GM18858 (cell line): ENCODE results near the gene UNG.
"Not testable (repeated sequence)": the region's sequence is repeated elsewhere in the genome, so short reads cannot be mapped to it uniquely, and the experiment has no call there.

ENCODE experiments used
- ATAC-seq: cut with Tn5 transposase; IDR thresholded peaks from one replicate; pipeline ENCODE4 v1.9.1; 2021; ENCODE audit not compliant: unreplicated experiment

UNG gene

GRCh38 chr12:109120557-109120956, 23.2 kb downstream of the UNG start:
- ATAC-seq = no peak

DNA sequence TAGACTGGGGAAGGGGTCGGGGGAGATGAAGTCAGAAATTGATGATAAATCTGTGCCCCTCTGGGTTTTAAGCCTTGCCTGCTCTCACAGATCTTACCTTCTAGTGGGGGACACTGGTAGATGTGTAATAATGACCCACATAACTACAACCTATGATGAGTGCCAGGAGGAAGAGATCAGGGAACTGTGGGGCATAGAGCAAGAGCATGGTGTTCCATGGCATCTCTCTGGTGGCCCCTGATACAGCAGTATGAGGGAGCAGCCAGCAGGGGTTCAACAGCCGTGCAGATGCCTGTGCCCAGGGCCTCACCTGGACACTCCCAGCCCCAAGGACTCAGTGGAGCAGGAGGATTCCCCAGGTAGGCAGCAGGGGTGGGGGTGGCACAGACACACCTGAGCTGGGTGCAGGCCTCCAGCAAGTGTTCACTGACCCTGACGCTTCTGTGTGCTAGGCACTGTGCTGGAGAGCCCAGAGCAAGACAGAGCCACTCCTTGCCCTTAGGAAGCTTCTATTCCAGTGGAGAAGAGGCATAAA, 24.0 kb downstream of the UNG start:
- no peak for ATAC-seq

DNA sequence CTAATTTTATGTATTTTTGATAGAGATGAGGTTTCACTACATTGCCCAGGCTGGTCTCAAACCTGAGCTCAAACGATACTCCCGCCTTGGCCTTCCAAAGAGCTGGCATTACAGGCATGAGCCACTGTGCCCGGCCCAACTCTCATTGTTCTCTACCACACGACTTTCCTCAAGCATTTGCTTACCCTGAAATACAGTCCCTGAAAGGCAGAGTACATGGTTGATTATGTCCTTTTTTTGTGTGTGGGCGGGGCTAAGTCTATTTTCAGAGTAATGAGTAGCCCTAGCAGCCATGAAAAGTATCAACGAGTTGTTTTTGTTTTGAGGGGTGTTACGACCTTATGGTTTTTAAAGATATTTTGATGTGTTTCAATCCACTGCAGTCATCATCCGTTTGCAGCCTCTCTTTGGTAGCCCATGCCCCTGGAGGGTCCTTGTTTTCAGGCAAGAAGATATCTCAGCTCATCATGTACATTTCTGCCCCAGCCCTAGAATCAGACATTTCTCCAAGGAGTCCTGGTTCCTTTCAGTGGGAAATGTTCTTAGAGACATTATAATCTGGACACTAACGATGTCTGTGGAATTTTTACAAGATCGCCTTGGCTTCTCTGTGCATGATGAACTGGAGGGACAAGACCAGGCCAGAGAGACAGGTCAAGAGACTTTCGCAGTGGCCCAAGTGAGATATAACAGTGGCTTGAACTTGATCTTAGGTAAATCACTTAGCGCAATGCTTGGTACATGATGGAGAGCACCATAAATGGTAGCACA, 27.7 kb downstream of the UNG start:
- no peak for ATAC-seq

GRCh38 chr12:109125791-109126190, 28.4 kb downstream of the UNG start:
- no peak for ATAC-seq

DNA sequence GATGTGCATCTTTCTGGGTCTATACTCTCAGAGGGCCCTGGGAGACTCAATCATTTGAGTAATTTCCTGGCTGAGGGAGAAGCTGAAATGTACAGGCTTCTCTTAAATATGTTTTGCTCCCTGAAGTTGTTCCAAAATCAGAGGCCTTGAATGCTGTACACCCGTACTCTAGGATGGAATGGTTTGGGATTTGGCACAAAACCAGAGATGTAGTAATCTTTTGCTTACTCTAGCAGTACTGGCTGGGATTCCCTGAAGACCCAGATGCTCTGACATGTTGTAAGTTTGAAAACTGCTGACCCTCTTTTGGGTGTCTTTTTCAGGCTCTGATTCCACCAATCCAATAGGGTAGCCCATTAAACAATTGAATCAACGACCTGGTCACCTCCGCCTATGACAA, 29.4 kb downstream of the UNG start:
- no peak for ATAC-seq

DNA sequence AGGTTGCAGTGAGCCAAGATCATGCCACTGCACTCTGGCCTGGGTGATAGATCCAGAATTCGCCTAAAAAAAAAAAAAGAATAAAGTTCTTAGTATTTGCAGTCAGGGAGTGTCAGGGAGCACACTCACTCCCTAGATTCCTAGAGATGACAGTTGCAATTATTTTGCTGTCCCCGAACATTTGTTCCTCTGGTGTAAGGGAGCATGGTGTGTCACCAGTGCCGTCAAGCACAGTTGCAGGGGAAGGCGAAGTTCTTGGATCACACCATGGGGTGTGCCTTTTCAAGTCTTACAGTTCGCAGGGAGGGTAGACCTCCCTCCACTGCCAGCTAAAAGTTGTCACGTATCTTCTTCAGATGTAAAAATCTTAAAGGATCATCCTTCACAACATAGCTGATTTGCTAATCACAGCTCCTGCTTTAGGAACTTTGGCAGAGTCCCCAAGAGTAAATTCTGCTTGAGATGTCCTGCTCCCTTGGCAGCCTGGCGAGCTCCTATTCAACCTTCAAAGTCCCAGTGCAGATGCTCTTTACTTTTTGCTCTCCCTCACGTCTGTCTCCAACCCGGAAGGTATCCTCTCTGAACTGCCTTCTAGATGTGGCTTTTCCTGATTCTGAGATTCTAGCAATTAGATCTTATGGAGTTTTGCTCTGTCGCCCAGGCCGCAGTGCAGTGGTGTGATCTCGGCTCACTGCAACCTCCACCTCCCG, 30.3 kb downstream of the UNG start:
- ATAC-seq = no peak

DNA sequence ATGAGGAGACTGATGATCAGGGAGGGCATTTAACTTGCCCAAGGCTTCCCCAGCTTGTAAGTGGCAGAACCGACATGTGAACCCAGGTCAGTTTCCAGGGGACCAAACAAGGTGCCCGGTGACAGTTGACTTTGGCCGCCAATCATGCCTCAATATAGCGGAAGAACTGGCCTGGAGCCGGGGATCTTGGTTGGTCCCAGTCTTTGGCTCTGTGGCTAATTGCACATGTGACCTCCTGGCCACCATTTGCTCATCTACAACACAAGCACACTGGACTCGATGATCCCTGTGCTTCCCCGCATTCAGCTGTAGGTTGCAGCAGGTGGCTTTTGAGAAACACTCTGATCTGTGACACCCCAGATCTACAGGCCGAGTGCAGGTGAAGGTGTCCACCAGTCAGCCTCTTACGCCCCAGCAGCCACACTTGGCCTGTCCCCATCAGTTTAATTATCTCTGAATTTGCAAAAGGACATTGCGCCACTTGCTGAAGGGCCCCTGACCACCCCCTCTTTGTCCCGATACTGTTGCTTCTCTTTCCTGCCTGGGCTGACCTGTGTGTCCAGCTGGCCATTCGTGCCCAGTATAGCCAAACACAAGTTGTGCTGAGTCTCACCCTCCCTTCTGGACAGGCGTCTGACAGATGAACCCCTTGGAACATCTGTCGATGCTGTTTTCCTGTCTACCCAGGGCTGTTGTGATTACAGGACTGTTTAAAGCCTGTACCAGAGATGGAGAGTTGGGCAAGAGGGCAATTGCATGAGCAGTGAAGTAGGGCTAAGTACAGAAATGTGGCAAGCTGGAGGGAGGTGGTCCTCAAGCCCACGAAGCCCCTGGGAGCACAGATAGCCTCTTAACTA, 33.1 kb downstream of the UNG start:
- no peak for ATAC-seq

- ATAC-seq = no peak
These were observed 34.0 kb downstream of the UNG start for GRCh38 chr12:109131154-109132050.

DNA sequence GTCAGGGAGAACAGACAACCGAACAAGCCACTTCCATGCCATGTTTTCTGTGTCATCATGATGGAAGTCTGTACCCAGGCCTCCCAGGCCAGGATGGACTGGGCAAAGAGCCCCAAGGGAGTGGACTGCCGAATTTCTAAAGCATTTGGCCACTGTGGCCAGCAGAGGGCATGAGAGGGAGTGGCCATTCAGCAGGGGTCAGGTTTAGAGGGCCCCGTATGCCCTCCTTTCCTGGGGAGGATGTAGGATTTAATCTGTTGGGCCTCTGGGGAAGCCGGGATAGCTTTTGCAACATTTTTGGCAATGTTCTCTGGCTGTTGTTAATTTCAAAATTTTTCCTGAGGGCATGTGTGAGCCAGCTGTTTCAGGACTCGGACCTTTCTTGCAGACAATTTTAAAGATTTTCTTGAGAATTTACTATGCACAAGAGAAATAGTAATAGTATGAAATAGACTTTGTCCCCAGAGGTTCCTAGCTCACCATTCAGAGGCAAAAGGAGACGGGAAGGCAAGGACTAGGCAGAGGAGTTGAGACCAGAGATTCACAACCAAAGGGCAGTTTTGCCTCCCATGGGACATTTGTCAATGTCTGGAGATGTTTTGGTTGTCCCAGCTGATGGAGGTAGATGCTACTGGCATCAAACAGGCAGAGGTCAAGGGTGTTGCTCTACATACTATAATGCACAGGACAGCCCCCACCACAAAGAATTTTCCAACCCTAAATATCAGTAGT, 37.0 kb downstream of the UNG start:
- ATAC-seq = no peak

DNA sequence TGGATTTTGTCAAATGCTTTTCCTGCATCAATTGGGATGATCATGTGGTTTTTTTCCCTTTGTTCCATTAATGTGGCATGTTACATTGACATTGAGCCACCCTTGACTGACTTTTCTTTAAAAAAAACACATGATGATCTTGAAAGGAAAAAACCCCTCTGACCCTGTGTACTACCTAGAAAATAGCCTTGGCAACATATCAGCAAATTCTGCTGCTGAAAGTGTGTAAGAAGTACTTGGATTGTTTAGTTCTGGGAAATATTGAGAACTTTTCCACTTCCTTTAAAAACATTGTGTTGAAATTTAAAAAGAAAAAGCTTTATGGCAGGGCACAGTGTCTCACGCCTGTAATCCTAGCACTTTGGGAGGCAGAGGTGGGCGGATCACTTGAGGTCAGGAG, 39.7 kb downstream of the UNG start:
- no peak for ATAC-seq

GRCh38 chr12:109139360-109139759, 42.0 kb downstream of the UNG start:
- no peak for ATAC-seq

DNA sequence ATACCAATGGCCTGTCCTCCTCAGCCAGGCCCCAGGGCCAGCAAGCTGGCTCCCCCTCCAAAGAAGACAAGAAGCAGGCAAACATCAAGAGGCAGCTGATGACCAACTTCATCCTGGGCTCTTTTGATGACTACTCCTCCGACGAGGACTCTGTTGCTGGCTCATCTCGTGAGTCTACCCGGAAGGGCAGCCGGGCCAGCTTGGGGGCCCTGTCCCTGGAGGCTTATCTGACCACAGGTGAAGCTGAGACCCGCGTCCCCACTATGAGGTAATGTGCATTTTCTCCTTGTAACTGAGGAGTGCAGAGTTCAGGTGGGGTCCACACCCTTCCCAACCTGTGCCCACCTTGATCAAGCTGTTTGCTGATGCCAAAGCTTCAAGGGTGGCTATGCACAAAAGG, 42.4 kb downstream of the UNG start:
- ATAC-seq = no peak

DNA sequence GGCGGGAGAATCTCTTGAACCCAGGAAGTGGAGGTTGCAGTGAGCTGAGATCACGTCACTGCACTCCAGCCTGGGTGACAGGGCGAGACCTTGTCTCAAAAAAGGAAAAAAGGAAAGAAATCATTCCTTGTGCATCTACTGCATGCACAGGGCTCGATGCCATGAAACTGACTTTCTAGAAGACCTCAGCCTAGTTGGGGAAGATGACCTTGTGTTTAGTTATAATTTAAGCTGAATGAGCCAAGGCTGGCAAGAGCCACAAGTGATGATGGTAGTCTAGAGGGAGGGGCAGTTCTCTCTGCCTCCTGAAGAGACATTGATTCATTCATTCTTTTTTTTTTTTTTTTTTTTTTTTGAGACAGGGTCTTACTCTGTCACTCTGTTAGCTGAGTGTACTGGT, 43.2 kb downstream of the UNG start:
- no peak for ATAC-seq

DNA sequence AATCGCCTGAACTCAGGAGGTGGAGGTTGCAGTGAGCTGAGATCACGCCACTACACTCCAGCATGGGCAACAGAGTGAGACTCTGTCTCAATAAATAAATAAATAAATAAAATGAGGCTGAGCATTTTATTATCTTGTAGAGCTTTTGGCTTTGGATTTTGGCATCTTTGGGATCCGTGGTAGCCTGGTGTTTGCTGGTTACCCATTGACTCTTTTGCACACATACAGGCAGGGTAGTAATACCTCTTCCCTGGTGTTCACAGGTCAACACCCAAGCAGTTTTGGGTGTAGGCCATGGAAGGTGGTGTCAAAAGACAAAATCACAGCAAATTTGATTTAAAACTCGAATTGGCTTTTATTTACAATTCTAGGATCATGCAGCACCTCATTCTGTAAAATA, 46.8 kb downstream of the UNG start:
- no peak for ATAC-seq

DNA sequence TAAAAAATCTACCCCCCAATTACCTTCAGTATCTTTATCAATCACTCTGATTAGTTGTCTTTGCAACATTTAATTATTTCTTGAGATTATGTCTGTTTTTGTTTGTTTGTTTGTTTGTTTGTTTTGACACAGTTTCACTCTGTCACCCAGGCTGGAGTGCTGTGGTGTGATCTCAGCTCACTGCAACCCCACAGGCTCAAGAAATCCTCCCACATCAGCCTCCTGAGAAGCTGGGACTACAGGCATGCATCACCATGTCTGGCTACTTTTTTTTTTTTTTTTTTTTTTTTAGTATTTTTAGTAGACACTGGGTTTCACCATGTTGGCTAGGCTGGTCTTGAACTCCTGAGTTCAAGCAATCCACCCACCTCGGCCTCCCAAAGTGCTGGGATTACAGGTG, 49.7 kb downstream of the UNG start:
- ATAC-seq = not testable (repeated sequence)

DNA sequence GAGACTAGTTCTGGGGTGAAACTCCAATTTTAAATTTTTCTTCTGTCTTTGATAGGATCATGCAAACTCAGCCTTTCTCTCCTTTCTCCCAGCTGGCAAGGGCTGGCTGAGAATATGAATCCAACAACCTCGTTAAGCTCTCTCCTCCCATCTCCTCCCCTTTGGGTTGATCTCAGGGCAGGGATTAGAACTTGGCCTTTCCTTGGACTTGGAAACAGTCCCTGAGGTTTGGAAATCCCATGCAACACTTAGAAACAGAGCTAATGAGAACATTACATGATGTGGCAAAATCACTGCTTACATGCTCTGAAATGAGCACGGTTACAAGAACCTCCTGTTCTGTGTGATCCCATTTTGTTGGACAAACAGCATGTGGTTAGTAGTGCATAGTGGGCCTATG, 50.6 kb downstream of the UNG start:
- no peak for ATAC-seq

GRCh38 chr12:109150124-109150640, 52.8 kb downstream of the UNG start:
- no peak for ATAC-seq

GRCh38 chr12:109151457-109151856, 54.1 kb downstream of the UNG start:
- ATAC-seq = no peak

DNA sequence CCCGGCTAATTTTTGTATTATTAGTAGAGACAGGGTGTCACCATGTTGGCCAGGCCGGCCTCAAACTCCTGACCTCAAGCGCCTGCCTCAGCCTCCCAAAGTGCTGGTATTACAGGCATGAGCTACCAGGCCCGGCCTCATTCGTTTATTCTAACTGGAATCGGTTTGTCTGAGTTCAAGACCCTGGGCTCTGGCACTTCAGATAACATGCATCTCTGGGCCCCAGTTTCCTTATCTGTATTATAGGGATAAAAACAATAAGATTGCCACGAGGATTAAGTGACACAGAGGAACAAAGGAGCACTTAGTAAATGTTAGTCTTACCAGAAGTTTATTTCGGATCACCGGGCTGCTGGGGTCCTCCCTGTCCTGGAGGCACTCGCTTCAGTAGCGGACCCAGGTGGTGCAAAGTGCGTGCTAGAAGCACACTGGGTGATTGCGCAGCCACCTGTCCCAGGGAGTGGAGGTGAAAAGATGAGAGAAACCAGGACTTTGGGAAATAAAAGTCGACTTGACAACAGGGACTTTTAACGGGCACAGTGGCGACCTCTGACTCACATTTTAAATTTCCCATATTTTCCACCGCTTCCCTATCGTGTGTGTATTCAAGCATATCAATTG, 56.5 kb downstream of the UNG start:
- no peak for ATAC-seq
